GM15510 (cell line): ENCODE measurements around the gene TCF12.

Source experiments
- POLR2A ChIP-seq: IDR thresholded peaks from 3 replicates; pipeline ENCODE4 v1.6.1; 2011; ENCODE audit warnings: borderline replicate concordance; ENCODE audit not compliant: insufficient read length; ENCODE audit errors: extremely low read depth

The TCF12 gene

DNA sequence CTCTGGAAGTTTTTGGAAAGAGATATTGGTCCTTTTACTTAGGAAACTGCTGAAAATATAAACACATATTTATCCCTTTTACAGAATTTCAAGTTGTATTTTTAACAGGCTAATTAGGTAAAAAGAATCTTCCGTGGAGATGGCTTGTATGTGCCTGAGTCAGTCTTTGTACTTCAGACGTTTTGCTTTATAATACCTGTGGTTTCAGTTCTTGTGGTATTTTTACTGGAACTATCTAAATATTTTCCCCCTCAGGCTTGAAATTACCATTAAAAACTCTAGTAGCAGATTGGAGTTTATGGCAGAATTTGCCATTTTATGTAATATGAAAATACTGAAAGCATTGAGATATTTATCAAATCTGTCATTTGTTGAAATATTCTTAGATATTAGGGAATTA, 306.2 kb downstream of the TCF12 start:
- no peak for TF ChIP-seq POLR2A

DNA sequence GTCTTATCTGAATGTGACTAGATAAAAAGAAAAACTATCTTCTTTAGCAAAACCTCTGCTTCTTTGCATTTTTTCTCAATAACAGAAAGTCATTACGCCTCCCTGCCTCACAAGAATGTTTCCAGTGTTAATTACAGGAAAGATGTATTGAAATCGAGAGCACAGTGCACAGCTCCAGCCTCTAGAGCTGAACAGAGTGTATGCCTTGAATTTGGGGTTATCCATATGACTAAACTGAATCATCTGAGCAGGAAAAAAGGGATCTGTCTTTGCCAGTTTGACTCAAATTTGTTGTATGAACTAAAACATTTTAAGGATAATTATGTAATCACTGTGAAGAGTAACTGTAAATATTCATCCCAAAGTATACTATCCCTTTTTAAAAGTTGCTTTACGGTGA, 308.7 kb downstream of the TCF12 start:
- TF ChIP-seq POLR2A: no peak

DNA sequence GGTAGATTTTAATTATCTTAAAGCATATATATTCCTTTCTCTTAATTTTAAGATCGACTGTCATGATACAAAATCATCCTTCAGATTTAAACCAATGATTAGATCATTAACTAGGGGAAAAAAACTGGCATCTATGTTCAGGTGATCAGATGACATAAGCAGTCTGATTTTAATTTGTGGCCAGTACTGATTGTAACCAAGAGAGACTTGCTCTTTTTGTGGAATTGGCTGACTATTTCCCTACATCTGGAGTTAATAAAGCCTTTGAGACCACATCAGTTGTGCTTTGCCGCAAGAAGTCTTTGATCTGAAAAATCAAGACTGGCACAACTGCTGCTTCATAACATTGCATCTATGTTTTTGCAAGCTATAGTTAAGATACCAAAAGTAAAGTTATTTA, 309.5 kb downstream of the TCF12 start:
- no peak for TF ChIP-seq POLR2A

DNA sequence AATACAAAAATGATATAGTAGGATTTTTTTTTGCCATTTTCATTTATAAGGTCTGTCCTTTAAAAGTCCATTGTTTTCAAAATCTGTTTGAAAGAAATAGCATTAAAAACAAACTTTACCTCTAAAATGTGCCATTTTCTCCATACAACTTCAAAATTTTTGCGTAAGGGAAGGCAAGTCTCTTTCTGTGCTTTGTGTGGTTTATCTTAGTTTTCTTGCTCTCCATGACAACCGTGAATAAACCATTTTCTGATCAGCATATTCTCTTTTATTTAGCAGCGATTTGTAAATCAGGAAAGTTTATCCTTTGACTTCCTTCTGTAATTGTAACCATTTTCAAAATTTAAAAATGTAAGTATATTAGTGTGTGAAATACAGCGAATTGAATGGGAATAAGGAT, 310.0 kb downstream of the TCF12 start:
- no peak for TF ChIP-seq POLR2A

DNA sequence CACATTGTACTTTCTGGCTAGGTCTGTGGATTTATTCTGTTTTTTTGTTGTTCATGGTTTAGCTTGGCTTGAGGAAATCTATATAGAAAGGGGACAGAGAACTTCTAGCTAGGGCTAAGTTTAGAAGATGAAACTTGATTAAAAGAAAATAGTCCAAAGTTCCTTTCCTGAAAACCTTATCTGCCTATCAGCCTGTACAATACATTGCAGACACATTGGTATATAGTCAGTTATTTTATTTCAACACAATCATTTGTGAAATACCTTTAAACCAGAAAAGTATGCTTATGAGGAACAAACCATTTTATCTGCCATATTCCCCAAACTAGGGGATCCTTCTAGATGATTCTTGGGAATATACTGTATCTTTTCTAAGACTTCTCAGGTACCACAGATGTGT, 310.6 kb downstream of the TCF12 start:
- no peak for TF ChIP-seq POLR2A

DNA sequence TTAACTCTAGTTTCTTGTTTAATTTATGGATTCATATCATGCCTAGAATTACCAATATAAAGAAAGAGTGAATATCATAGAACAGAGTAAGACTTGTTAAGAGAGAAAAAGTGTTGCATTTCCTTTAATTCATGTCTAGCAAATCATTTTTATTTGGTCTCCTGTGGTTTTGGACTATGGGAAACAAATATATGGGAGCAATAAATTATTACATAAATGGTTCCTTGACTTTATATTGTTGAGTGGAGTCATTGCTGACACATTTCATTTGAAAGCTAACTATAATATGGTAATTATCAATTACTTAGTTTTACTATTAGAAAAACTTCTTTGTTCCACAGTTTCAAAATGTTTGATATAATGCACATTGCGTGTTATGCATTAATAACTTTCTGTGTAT, 313.1 kb downstream of the TCF12 start:
- TF ChIP-seq POLR2A: no peak

DNA sequence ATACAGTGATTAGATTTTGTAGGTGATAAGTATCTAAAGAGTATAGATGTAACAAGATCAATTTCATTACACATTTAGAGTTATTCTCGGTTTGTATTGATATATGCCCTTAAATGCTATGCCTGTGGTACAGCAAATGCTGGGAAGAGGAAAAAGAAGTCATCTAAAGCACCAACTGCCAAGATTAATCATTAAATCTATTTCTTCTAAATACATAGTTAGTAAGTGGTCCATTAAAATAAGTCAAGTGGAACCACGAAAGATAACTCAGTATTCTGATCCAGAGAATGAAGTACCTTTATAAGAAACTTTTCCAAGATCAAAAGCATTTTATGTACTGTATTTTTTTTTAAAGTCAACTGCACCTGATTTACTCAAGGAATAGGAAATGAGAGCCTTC, 315.7 kb downstream of the TCF12 start:
- no peak for TF ChIP-seq POLR2A

DNA sequence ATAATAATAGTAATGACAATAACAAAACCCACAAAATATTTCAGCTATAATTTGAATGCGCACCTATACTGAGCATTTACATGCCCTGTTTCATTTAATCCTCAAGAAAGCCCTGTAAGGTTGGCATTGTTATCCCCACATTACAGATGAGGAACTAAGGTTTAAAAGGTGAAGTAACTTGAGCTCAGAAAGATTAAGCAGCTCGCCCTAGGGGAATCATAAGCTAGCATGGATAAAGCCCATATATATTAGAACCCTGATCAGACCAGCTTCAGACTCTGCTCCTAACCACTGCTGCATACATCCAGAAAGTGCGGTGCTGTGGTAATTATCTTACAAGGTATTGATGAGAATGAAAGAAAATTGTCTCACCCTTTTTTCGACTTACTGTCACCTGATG, 316.7 kb downstream of the TCF12 start:
- no peak for TF ChIP-seq POLR2A

DNA sequence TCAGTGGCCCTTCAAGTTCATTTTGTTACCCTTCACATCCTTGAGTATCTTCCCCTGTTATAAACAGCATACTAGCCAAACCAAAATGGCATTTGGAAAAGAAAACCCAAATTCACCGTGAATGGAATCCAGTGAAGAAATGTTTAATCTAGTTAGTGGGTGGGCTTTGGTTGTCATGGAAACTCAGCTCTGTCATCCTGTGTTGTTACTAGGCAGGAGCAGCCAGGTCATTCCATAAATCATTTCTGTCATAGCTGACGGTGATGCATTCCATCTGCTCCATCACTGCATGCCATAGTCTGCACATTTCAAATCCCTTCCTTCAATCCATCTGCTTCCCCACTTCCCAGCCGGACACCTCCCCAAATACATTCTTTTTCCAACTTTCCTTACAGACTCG, 317.4 kb downstream of the TCF12 start:
- TF ChIP-seq POLR2A: no peak

DNA sequence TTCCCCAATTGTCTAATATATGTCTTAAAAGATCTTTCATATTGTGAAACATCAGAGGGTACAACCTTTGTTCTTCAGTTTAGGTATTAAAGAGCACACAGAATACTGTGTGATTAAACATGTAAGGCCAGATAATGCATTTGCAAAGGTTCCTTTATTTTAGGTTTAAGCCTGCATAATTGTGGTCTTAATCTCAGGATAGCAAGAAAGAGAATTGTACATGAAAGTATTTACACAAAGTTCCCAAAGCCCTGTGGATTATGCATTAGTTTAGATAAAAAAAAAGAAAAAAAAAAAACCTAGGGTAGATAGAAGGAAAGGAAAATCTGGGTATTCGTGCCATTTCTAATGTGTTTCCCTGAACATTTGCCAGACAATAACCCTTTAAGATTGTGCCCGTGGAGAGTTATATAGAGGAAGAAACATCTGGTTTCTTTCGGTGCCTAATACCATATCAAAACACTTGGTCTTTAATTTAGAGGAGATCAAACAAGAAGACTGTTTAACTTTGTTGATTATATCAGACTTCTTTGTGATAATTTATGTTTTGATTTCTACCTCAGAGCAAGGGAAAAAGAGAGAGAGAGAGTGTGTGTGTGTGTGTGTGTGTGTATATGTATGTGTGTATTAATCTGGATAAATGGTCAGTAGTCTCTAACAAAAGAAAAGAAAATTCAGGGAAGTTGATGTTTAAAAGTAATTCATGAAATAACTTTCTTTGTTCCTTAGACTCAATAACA, 318.3 kb downstream of the TCF12 start:
- no peak for TF ChIP-seq POLR2A

DNA sequence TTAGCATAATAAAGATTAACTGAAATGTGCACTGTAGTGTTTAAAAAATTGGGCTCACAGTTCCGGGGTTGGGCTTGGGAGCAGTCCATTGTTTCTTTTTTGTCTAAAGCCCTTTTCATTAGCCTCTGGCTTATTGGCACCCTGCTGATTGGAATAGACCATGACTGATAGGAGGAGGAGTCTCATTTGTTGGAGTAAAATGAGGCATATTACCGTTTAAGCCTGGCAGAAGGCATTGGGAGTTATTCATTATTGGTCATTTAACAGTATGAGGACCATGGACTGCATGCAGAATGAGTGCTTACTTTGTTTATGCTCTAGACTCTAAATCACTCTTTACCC, 318.8 kb downstream of the TCF12 start:
- TF ChIP-seq POLR2A: no peak

DNA sequence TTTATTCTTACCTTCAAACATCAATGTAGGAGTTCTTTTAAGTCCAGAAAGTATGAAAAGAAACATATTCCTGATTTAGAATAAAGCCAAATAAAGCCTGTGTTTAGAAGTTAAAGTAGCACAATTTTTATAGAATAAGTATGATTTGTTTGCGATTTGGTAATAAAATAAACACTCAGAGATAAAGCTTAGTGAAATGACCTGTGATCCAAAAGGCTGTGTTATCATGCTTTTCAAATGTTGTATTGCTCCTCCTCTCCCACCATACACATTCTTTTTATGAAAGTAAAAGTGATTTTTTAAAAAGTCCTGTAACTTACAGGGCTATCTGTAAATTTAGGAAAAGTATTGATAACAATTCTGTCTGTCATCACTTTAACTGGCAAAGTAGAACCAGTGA, 319.2 kb downstream of the TCF12 start:
- TF ChIP-seq POLR2A: no peak

DNA sequence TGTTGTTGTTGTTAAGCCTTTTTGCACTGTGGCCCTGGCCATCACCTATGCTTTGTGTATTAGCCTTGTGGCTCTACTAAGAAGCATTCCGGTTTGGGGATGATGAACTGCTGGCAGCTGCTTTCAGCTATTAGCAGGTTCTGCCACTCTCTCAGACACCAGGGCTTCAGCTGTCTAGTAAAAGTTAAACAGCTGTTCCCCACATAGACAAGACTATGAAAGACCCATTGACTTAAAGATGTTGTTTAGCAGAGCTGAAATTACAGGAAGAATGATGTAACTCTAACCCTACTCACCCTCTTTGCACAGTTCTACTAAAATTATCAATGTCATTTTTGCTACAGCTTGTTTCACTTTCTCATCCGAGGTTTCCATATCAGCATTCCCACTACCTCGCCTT, 326.7 kb downstream of the TCF12 start:
- TF ChIP-seq POLR2A: no peak

DNA sequence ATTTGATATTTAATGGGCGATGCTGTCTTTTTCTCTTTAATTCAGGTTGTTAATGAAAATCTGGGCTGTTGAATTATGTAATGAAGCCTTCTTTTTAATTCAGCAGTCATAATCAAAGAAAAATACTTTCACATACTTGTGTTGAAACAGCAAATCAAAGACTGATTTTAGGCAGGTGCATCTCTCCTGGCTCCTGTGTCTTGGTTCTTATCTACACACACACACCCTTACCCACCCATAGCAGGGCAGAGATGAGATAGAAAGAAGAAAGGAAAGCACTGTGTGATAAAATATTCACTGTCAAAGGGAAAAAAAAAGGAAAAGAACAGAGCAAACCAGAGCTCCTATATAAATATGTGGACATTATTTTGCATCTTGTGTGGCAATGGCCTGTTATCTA, 327.3 kb downstream of the TCF12 start:
- TF ChIP-seq POLR2A: no peak

DNA sequence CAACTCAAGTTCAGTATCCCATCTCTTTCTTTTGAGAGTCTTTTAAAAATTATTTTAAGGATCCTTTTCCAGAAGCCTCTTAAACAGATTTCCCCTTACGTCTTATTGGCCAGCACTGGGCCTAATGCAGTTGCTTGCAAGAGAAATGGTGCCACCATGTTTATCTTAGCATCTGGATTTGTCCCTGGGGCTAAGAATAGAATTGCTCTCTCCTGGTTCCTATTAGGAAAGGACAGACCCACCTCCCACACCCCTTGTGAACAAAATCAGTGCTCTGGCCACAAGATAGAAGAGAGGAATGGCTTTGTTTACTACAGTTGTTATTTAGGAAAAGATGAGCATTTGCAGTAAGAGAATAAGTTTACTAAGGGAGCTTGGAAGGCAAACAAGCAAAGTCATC, 329.6 kb downstream of the TCF12 start:
- no peak for TF ChIP-seq POLR2A

DNA sequence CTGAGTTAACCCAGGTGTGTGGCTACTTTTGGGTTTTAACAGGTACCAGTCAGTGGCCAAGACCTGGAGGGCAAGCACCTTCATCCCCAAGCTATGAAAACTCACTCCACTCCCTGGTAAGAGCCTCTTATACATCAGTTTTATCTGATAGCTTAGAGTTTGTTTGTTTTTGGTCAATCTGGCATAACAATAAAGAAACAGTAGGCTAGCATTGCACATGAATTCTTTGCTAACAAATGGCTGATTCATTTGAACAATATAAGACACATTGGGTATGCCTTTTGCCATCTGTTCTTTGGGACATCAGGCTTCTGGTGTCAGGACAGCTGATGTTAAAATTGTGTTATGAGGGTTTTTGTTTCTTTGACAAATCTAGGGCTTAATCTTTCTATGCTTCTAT, 332.9 kb downstream of the TCF12 start:
- TF ChIP-seq POLR2A: no peak

DNA sequence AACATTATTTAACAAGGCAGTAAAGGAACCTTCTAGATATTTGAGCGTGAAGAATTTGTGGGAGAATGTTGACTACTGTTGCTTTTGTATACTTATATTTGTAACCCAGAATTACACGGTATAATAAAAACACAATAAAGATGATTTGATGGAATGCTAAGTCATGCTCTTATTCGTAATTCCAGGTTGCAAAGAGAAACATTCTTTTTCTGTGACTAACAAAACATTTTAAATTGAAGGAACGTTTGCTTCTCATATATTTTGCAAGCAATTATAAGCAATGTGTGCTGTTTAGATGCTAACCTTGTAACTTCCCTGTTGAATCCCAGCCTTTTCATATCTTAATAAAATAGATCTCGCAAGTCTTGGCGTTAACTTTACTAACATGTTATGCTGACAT, 333.5 kb downstream of the TCF12 start:
- no peak for TF ChIP-seq POLR2A
